OCI-LY1 (cell line): ENCODE results near the gene CEP20.

Experiments used
- H2AFZ ChIP-seq: fragments of 200-600 bp; sonication (generic), shearing (Covaris generic); 2 replicates; pipeline ENCODE4 v1.6.0; 2014; ENCODE audit warnings: antibody characterized with exemption, mild to moderate bottlenecking, low read length
- H3F3A ChIP-seq: fragments of 200-600 bp; sonication (generic), shearing (Covaris generic); 2 replicates; pipeline ENCODE4 v1.6.0; 2014; ENCODE audit warnings: mild to moderate bottlenecking, antibody characterized with exemption, low read length, moderate library complexity; ENCODE audit not compliant: insufficient read depth
- H3K27ac ChIP-seq: fragments of 200-600 bp; sonication (generic); 2 replicates; pipeline ENCODE4 v1.5.1; 2014; ENCODE audit warnings: low read length, mixed run types, mild to moderate bottlenecking, low read depth; ENCODE audit not compliant: poor library complexity, severe bottlenecking
- H3K27me3 ChIP-seq: fragments of 200-600 bp; sonication (generic); 2 replicates; pipeline ENCODE4 v1.6.0; 2014; ENCODE audit warnings: antibody characterized with exemption, mild to moderate bottlenecking, low read length, moderate library complexity; ENCODE audit not compliant: insufficient read depth
- H3K36me3 ChIP-seq: fragments of 200-600 bp; sonication (generic); 2 replicates; pipeline ENCODE4 v1.6.1; 2014; ENCODE audit warnings: mild to moderate bottlenecking, antibody characterized with exemption, low read length, moderate library complexity, mixed read lengths; ENCODE audit not compliant: insufficient read depth
- H3K4me1 ChIP-seq: fragments of 200-600 bp; sonication (generic); 2 replicates; pipeline ENCODE4 v1.5.1; 2014; ENCODE audit warnings: mild to moderate bottlenecking, low read length, moderate library complexity; ENCODE audit not compliant: insufficient read depth, severe bottlenecking
- H3K4me2 ChIP-seq: fragments of 200-600 bp; sonication (generic), shearing (Covaris generic); 2 replicates; pipeline ENCODE4 v1.6.1; 2014; ENCODE audit warnings: low read length
- H3K4me3 ChIP-seq: fragments of 200-600 bp; sonication (generic); 2 replicates; pipeline ENCODE4 v1.5.1; 2014; ENCODE audit warnings: low read length, low read depth, mild to moderate bottlenecking, mixed read lengths; ENCODE audit not compliant: poor library complexity, severe bottlenecking
- H3K79me2 ChIP-seq: fragments of 200-600 bp; shearing (Covaris generic); 2 replicates; pipeline ENCODE4 v1.6.1; 2016; ENCODE audit warnings: mixed run types, low read length, mixed read lengths; ENCODE audit not compliant: insufficient read depth
- H3K9ac ChIP-seq: fragments of 200-600 bp; sonication (generic), shearing (Covaris generic); 2 replicates; pipeline ENCODE4 v1.6.1; 2014; ENCODE audit warnings: mild to moderate bottlenecking, low read length, mixed read lengths
- H3K9me2 ChIP-seq: fragments of 200-600 bp; sonication (generic), shearing (Covaris generic); 2 replicates; pipeline ENCODE4 v1.6.1; 2014; ENCODE audit warnings: low read depth, mild to moderate bottlenecking, low read length, mixed read lengths
- H3K9me3 ChIP-seq: fragments of 200-600 bp; shearing (Covaris generic); 2 replicates; pipeline ENCODE4 v1.6.1; 2014; ENCODE audit warnings: low read length, mixed read lengths
- H4K20me1 ChIP-seq: fragments of 200-600 bp; sonication (generic), shearing (Covaris generic); 2 replicates; pipeline ENCODE4 v1.6.0; 2016; ENCODE audit warnings: mild to moderate bottlenecking, low read length; ENCODE audit not compliant: insufficient read depth
- CTCF ChIP-seq: fragments of 200-600 bp; sonication (generic), shearing (Covaris generic); IDR thresholded peaks from 2 replicates; pipeline ENCODE4 v1.5.1; 2017; ENCODE audit warnings: mild to moderate bottlenecking, antibody characterized with exemption, low read length, moderate library complexity, mixed read lengths
- EZH2 ChIP-seq: fragments of 200-600 bp; sonication (generic), shearing (Covaris generic); IDR thresholded peaks from 2 replicates; pipeline ENCODE4 v1.8.0; 2017; ENCODE audit warnings: borderline replicate concordance, mixed run types, mild to moderate bottlenecking, antibody characterized with exemption, low read length, moderate library complexity, mixed read lengths

The CEP20 gene

GRCh38 chr16:15903960-15904359 lies 15.6 kb upstream of the CEP20 start:
- no peak for TF ChIP-seq CTCF
- TF ChIP-seq EZH2 = no peak
- Histone ChIP-seq H3F3A (no peaks in the 10 kb centered on the region), H3K4me2 (no peak overlapping the region), H3K4me1 (peaks cover 15% of the 10 kb centered on the region), H3K9me2 (no peaks in the 10 kb centered on the region), H3K36me3 (no peaks in the 10 kb centered on the region), H3K27ac (no peak overlapping the region), H3K27me3 (no peaks in the 10 kb centered on the region), H2AFZ (no peak overlapping the region), H3K9ac (no peak overlapping the region), H3K9me3 (no peaks in the 10 kb centered on the region), H3K79me2 (no peaks in the 10 kb centered on the region), H3K4me3 (no peak overlapping the region), H4K20me1 (no peaks in the 10 kb centered on the region)

- Histone ChIP-seq H3F3A (no peaks in the 10 kb centered on the region), H3K4me1 (peaks cover 22% of the 10 kb centered on the region), H3K27ac (no peak overlapping the region)
Measured at GRCh38 chr16:15900901-15901500, 12.6 kb upstream of the CEP20 start.

GRCh38 chr16:15900357-15900756 lies 12.0 kb upstream of the CEP20 start:
- no peak for TF ChIP-seq EZH2
- no peak for TF ChIP-seq CTCF
- Histone ChIP-seq H3K79me2 (no peaks in the 10 kb centered on the region), H3K9me3 (no peaks in the 10 kb centered on the region), H3K4me1 (peaks cover 22% of the 10 kb centered on the region), H3K27me3 (no peaks in the 10 kb centered on the region), H3K4me2 (no peak overlapping the region), H3F3A (no peaks in the 10 kb centered on the region), H3K9me2 (no peaks in the 10 kb centered on the region), H4K20me1 (no peaks in the 10 kb centered on the region), H3K4me3 (no peak overlapping the region), H3K36me3 (no peaks in the 10 kb centered on the region), H3K27ac (no peak overlapping the region), H2AFZ (no peak overlapping the region), H3K9ac (no peak overlapping the region)

More at GRCh38 chr16:15900901-15901500, 12.6 kb upstream of the CEP20 start:
- H3K9ac ChIP-seq = no peak overlapping the region
- no peak overlapping the region for H3K4me2 ChIP-seq
- no peaks in the 10 kb centered on the region for H3K36me3 ChIP-seq
- no peaks in the 10 kb centered on the region for H3K9me3 ChIP-seq
- TF ChIP-seq EZH2 (no peak), CTCF (no peak)
- no peak overlapping the region for H3K4me3 ChIP-seq
- peak overlapping the region; percentile 83; the same call in 1 of the 2 replicates for H2AFZ ChIP-seq
- no peaks in the 10 kb centered on the region for H3K27me3 ChIP-seq
- H3K9me2 ChIP-seq = no peaks in the 10 kb centered on the region
- no peaks in the 10 kb centered on the region for H4K20me1 ChIP-seq
- H3K79me2 ChIP-seq = no peaks in the 10 kb centered on the region
